ENCODE results near the gene SRSF7. TPM values are rescaled to one million over a fixed set of nuclear protein-coding genes. Genes with fewer than 3 reads are reported as not detected.

The SRSF7 gene
- total RNA-seq, 4 donors from 2014 or later, result 41.4 to 100 (median 56.8) TPM

GRCh38 chr2:38742797-38743559 lies 8.2 kb downstream of the SRSF7 start:
- intact Hi-C loops (cut with DNase I), result loop anchor here (5.0 kb wide), 2 partner anchors 161 to 206 kb away; no protein-coding TSS in a partner anchor
- H3K27ac ChIP-seq (replicated peaks in 1 of 4), result peak overlapping the region in 3 of 4 donors; percentile 4 to 48 (median 28)

GRCh38 chr2:38740851-38741731 lies 10.1 kb downstream of the SRSF7 start:
- Histone ChIP-seq H3K27me3 (no peaks in the 10 kb centered on the region), H3K9me3 (no peaks in the 10 kb centered on the region), H3K4me1 (peaks cover 22 to 68% (median 66%) of the 10 kb centered on the region in 4 donors), H3K36me3 (peaks cover 16 to 61% (median 35%) of the 10 kb centered on the region in 4 donors), H3K4me3 (peak overlapping the region in 1 of 4 donors; percentile 14), H3K27ac (replicated peaks in 1 of 4) (peak overlapping the region; percentile 69 to 75 (median 70))
- TF ChIP-seq CTCF (IDR thresholded peaks at IDR 0.05), result peak; percentile 62 to 72 (median 66)
- TF ChIP-seq POLR2A (IDR thresholded peaks at IDR 0.05; ENCODE audit: low read depth), result no peak
- no peak for TF ChIP-seq POLR2AphosphoS5 (IDR thresholded peaks at IDR 0.05)
- no peak for TF ChIP-seq EP300 (IDR thresholded peaks at IDR 0.05)
- intact Hi-C loops (cut with DNase I), result loop anchor here (5.0 kb wide), 2 partner anchors 159 to 204 kb away; no protein-coding TSS in a partner anchor
- WGBS, result 42% methylated on average over 11 of the region's 11 CpGs
- DNase-seq (ENCODE audit: extremely low spot score), result no peak

More at GRCh38 chr2:38742797-38743559, 8.2 kb downstream of the SRSF7 start:
- 71% methylated on average over 10 of the region's 10 CpGs for WGBS
- H3K36me3 ChIP-seq, result peaks cover 33 to 73% (median 51%) of the 10 kb centered on the region in 4 donors
- no peaks in the 10 kb centered on the region for H3K9me3 ChIP-seq
- H3K4me3 ChIP-seq, result no peak overlapping the region
- H3K4me1 ChIP-seq, result peaks cover 41 to 68% (median 66%) of the 10 kb centered on the region in 4 donors
- TF ChIP-seq POLR2AphosphoS5 (IDR thresholded peaks at IDR 0.05), result no peak
- TF ChIP-seq EP300 (IDR thresholded peaks at IDR 0.05), result no peak
- TF ChIP-seq CTCF (IDR thresholded peaks at IDR 0.05), result no peak
- no peak for TF ChIP-seq POLR2A (IDR thresholded peaks at IDR 0.05; ENCODE audit: low read depth)
- no peak for DNase-seq (ENCODE audit: extremely low spot score)
- H3K27me3 ChIP-seq, result no peaks in the 10 kb centered on the region

GRCh38 chr2:38739524-38739923 lies 11.6 kb downstream of the SRSF7 start:
- Histone ChIP-seq H3K27ac (replicated peaks in 1 of 4) (peak overlapping the region in 2 of 4 donors; percentile 75 to 84), H3K27me3 (no peaks in the 10 kb centered on the region), H3K36me3 (peaks cover 7 to 46% (median 19%) of the 10 kb centered on the region in 4 donors), H3K4me3 (no peak overlapping the region), H3K4me1 (peaks cover 11 to 72% (median 66%) of the 10 kb centered on the region in 4 donors), H3K9me3 (no peaks in the 10 kb centered on the region)
- intact Hi-C loops (cut with DNase I), result loop anchor here (5.0 kb wide), 2 partner anchors 137 to 422 kb away; partner anchors contain the start of gene HNRNPLL
- TF ChIP-seq POLR2AphosphoS5 (IDR thresholded peaks at IDR 0.05), result no peak
- TF ChIP-seq POLR2A (IDR thresholded peaks at IDR 0.05; ENCODE audit: low read depth), result no peak
- TF ChIP-seq EP300 (IDR thresholded peaks at IDR 0.05), result no peak
- TF ChIP-seq CTCF (IDR thresholded peaks at IDR 0.05), result no peak
- no peak for DNase-seq (ENCODE audit: extremely low spot score)
- WGBS, result 100% methylated on average over 2 of the region's 2 CpGs

- peak overlapping the region; percentile 75 to 86 (median 82) for H3K27ac ChIP-seq (replicated peaks in 1 of 4)
- peaks cover 4 to 39% (median 21%) of the 10 kb centered on the region in 4 donors for H3K36me3 ChIP-seq
- no peak for DNase-seq (ENCODE audit: extremely low spot score)
- no peak overlapping the region for H3K4me3 ChIP-seq
- TF ChIP-seq POLR2AphosphoS5 (IDR thresholded peaks at IDR 0.05) (no peak), POLR2A (IDR thresholded peaks at IDR 0.05; ENCODE audit: low read depth) (no peak), CTCF (IDR thresholded peaks at IDR 0.05) (no peak), EP300 (IDR thresholded peaks at IDR 0.05) (no peak)
- no peaks in the 10 kb centered on the region for H3K27me3 ChIP-seq
- no peaks in the 10 kb centered on the region for H3K9me3 ChIP-seq
- intact Hi-C loops (cut with DNase I), result loop anchor here (5.0 kb wide), 2 partner anchors 136 to 421 kb away; partner anchors contain the start of gene HNRNPLL
- WGBS, result 69% methylated on average over 3 of the region's 3 CpGs
- H3K4me1 ChIP-seq, result peaks cover 5 to 62% (median 55%) of the 10 kb centered on the region in 4 donors
Measured at GRCh38 chr2:38737925-38738324, 13.2 kb downstream of the SRSF7 start.

Measured in esophagus muscularis mucosa (tissue), 4 donors.